T-cell (primary cell): ENCODE results near the gene ACYP2. TPM values are rescaled to one million over a fixed set of nuclear protein-coding genes. Genes with fewer than 3 reads are reported as not detected.
A peak's percentile ranks its signal among the peaks of the same experiment; 100 is the strongest.

Experiments
- ATAC-seq, 4 experiments: fragments of 200-7000 bp in 3 of 4; fragments of 150-1000 bp in 1 of 4; cut with Tn5 transposase; replicated peaks in 1 of 4; 1 replicate in 3 of 4; 2 replicates in 1 of 4; pipeline ENCODE4 v1.10.0; 2021; ENCODE audit warnings: moderate library complexity in 3 of 4, mild to moderate bottlenecking in 2 of 4, moderate number of reproducible peaks in 1 of 4
- CTCF ChIA-PET, 2 donors: fragments of 300-600 bp; sonication (Branson Sonifier 250); formaldehyde crosslinking; loops; one replicate each; lab custom pipeline; 2022; ENCODE audit warnings: antibody characterized with exemption in 2 of 2; lab: Charles Lee
- POLR2A ChIA-PET, 2 donors: fragments of 300-600 bp; sonication (Branson Sonifier 250); formaldehyde crosslinking; loops; one replicate each; lab custom pipeline; 2022; ENCODE audit warnings: antibody characterized with exemption in 2 of 2; lab: Charles Lee
- DNase-seq, 35 experiments: peaks; one replicate each; pipeline versions ENCODE4 v3.0.0 to v3.0.0-alpha.2; 2013 to 2023
- H3K27ac ChIP-seq: one replicate; pipeline ENCODE4 v1.5.1; 2013; ENCODE audit warnings: low read length
- H3K27me3 ChIP-seq, 2 experiments: replicated peaks in 1 of 2; 1 replicate in 1 of 2; 2 replicates in 1 of 2; pipeline versions ENCODE4 v1.6.1 to v1.7.0; 2013; ENCODE audit warnings: low read length in 1 of 2, mixed read lengths in 1 of 2; ENCODE audit not compliant: control insufficient read depth in 2 of 2, insufficient read depth in 2 of 2; ENCODE audit errors: extremely low read depth in 1 of 2
- H3K36me3 ChIP-seq, 2 donors: 1 replicate in 1 of 2; 2 replicates in 1 of 2; pipeline versions ENCODE4 v1.6.1 to v1.7.0; 2013; ENCODE audit warnings: low read length in 1 of 2; ENCODE audit not compliant: control insufficient read depth in 2 of 2, insufficient read depth in 1 of 2; ENCODE audit errors: extremely low read depth in 1 of 2
- H3K4me1 ChIP-seq, 2 experiments: 1 replicate in 1 of 2; 2 replicates in 1 of 2; pipeline versions ENCODE4 v1.6.1 to v1.7.0; 2013; ENCODE audit warnings: low read length in 2 of 2, mixed read lengths in 1 of 2; ENCODE audit not compliant: insufficient read depth in 2 of 2, control insufficient read depth in 1 of 2; ENCODE audit errors: extremely low read depth in 1 of 2
- H3K4me3 ChIP-seq, 2 donors: 1 replicate in 1 of 2; 2 replicates in 1 of 2; pipeline versions ENCODE4 v1.5.1 to v1.7.0; 2013; ENCODE audit warnings: mild to moderate bottlenecking in 2 of 2, low read length in 1 of 2, moderate library complexity in 1 of 2; ENCODE audit not compliant: control insufficient read depth in 1 of 2; ENCODE audit errors: extremely low read depth in 1 of 2
- H3K9me3 ChIP-seq: 2 replicates; pipeline ENCODE4 v1.7.0; 2013
- H3K27ac Mint-ChIP-seq, 2 donors: one replicate each; pipeline ENCODE4 v1.8.0; 2020 to 2021; ENCODE audit warnings: mild to moderate bottlenecking in 2 of 2, mixed read lengths in 2 of 2
- H3K27me3 Mint-ChIP-seq, 2 donors: one replicate each; pipeline ENCODE4 v1.8.0; 2021 to 2022; ENCODE audit warnings: mixed read lengths in 2 of 2
- H3K36me3 Mint-ChIP-seq: one replicate; pipeline ENCODE4 v1.8.0; 2021; ENCODE audit warnings: mixed read lengths
- H3K4me1 Mint-ChIP-seq, 3 donors: one replicate each; pipeline ENCODE4 v1.8.0; 2020 to 2022; ENCODE audit warnings: mixed read lengths in 3 of 3, mild to moderate bottlenecking in 1 of 3
- H3K4me3 Mint-ChIP-seq, 3 donors: one replicate each; pipeline ENCODE4 v1.8.0; 2020 to 2022; ENCODE audit warnings: mild to moderate bottlenecking in 3 of 3, mixed read lengths in 3 of 3, moderate library complexity in 3 of 3
- H3K9me3 Mint-ChIP-seq, 3 donors: one replicate each; pipeline ENCODE4 v1.8.0; 2020 to 2022; ENCODE audit warnings: mixed read lengths in 3 of 3
- WGBS: methylation state at CpG from one replicate; pipeline ENCODE4 v1.1.5; 2013; ENCODE audit warnings: missing lambda C conversion rate; ENCODE audit not compliant: insufficient coverage; 5-methylcytosine and 5-hydroxymethylcytosine counted together
- total RNA-seq, 35 experiments: library from RNA in 6 of 35; stranded (reverse) in 6 of 35; fragments of 120-200 nt in 1 of 35; gene quantifications; one replicate each; pipeline versions ENCODE4 v1.2.1 to v1.2.4 and lab custom pipeline; 2013 to 2026

Gene ACYP2
- total RNA-seq, 5 donors from 2014 or later (not counting 1 experiment from before 2014, with no cell fraction given): 13.8 to 18.8 (median 15.3) TPM

DNA sequence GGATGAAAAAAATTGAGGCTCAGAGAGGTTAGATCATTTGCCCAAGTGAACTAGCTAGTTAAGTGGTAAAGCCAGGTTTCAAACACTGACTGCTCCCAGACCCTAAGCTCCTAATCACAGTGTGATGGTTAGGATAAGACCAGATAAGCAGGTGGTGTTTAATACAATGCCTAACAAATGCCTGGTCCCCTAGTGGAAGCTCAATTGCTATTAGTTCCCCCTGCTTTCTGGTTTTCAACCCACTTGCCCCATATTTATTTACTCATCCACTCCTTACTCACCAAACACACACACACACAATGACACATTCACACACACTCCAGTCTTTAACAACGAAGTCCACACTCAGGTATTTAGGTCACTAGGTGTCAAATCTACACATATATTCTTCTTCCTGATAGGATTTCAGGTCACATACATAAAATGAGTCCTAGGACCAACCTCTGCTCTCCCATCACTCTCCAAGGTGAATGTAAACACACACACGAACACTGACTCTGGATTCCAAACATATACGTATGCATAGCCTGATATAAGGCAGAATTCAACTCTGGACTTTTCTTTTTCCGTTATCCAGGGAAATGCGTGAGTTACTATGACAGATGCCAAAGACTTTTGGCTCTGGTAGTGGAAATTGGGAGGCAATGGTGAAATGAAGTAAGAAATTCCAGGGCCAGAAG lies 214.2 kb downstream of the ACYP2 start:
- Mint-ChIP-seq H3K4me3 (peak overlapping the region; percentile 84 to 89 (median 85)), H3K36me3 (peaks cover 3% of the 10 kb centered on the region), H3K27ac (no peak overlapping the region), H3K27me3 (peaks cover 8 to 10% of the 10 kb centered on the region in 2 donors), H3K9me3 (peaks cover 0 to 5% (median 5%) of the 10 kb centered on the region in 3 donors), H3K4me1 (peaks cover 15 to 18% (median 17%) of the 10 kb centered on the region in 3 donors)
- Histone ChIP-seq H3K4me3 (peak overlapping the region in 1 of 2 donors; percentile 87), H3K27ac (no peak overlapping the region), H3K9me3 (no peaks in the 10 kb centered on the region), H3K36me3 (no peaks in the 10 kb centered on the region), H3K27me3 (peaks cover 0 to 20% of the 10 kb centered on the region in 2 experiments), H3K4me1 (peaks cover 0 to 15% of the 10 kb centered on the region in 2 experiments)
- CTCF ChIA-PET: no interaction called here
- ATAC-seq (no peak), DNase-seq (no peak)
- WGBS: 100% methylated on average over 5 of the region's 5 CpGs
- POLR2A ChIA-PET: interaction anchor here in 1 of 2 donors (0.6 kb wide), 1 partner anchor 894 kb away, joined by 3 read pairs; no protein-coding TSS in a partner anchor

DNA sequence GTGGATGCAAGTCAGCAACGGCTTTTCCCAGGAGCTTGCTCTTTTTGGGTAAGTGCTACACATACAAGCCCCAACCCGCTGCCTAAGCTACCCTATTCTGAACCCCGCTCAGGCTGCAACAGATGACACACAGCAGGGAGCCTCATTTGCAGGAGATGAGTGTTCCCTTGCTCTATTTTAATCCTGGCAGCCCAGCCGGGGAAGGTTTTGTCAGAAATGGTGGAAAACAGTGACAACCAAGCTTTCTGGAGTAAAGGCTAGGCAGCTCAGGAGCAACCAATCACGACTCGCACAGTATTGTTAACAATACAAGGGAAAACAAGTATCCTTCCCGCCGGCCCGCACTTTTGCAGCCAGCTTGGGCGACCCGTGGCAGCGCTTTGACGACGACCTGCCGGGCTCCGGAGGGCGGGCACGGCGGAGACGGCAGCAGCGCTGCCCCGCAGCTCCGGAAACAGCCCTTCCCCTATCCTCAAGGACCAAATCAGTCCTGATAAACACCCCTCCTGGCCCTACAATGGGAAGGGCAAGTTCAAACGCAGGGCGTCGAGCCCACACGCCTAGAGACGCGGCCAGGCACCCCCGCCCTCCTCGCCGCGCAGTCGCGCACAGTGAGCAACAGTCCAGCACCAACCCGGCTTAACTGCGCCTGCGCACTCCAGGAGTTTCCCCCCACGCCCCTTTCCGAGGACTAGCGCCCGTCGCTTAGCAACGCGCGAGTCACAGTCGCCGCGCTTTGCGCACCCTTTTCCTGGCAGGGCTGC lies 214.9 kb downstream of the ACYP2 start:
- peak; percentile 63 to 90 (median 78) for DNase-seq
- H3K36me3 ChIP-seq: no peaks in the 10 kb centered on the region
- H3K36me3 Mint-ChIP-seq: no peaks in the 10 kb centered on the region
- peaks cover 8 to 14% of the 10 kb centered on the region in 2 donors for H3K27me3 Mint-ChIP-seq
- no peak overlapping the region for H3K27ac ChIP-seq
- no peaks in the 10 kb centered on the region for H3K9me3 ChIP-seq
- ChIA-PET POLR2A (no interaction called here), CTCF (interaction anchor here in 1 of 2 donors (0.6 kb wide), 1 partner anchor 235 kb away, joined by 3 read pairs; no protein-coding TSS in a partner anchor)
- H3K27me3 ChIP-seq: peaks cover 0 to 20% of the 10 kb centered on the region in 2 experiments
- peaks cover 15 to 18% (median 17%) of the 10 kb centered on the region in 3 donors for H3K4me1 Mint-ChIP-seq
- peaks cover 0 to 15% of the 10 kb centered on the region in 2 experiments for H3K4me1 ChIP-seq
- WGBS: under 1% methylated on average over 35 of the region's 50 CpGs
- no peaks in the 10 kb centered on the region for H3K9me3 Mint-ChIP-seq
- H3K4me3 ChIP-seq: peak overlapping the region; percentile 60 to 87
- peak overlapping the region; percentile 84 to 89 (median 85) for H3K4me3 Mint-ChIP-seq
- ATAC-seq: peak; percentile 96 to 99 (median 98)
- peak overlapping the region; percentile 25 to 63 for H3K27ac Mint-ChIP-seq

DNA sequence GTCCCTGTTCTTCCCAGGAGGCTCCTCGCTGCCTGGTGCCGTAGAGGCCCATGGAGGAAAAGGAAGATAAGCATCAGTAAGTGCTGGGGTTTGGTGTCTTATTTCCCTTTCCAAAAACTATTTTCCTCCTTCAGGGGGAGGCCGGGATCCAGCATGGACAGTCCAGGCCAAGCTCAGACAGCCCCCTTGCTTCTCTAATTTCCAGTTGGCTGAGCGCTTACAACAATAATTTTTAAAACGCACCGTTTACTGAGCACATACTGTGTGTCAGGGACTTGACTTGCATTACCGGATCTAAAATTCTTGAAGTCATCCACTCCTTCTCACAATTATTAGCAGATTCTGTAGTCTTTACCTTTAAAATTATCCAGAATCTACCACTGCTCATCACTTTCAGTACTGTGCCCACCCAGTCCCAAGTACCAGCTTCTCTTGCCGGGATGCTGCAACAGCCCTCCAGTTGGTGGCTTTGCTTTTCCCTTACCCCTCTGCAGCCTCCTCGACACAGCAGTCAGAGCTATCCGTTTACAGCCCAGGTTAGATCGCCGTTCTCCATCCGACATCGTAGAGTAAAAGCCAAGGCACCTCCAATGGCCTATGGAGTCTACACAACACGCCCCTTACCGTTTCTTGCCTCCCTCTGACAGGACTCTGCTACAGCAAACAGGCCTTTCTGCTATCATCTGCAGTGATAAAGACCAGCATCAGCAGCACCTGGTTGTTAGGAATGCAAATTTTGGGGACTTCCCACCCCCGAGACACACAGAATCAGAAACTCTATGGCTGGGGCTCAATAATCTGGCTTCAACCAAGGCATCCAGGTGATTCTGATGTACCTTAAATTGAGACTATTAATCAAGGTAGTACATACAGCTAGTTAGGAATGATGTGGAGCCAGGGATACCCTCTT lies 215.8 kb downstream of the ACYP2 start:
- DNase-seq: no peak
- CTCF ChIA-PET: interaction anchor here in 1 of 2 donors (0.6 kb wide), 1 partner anchor 235 kb away, joined by 3 read pairs; no protein-coding TSS in a partner anchor
- no peaks in the 10 kb centered on the region for H3K36me3 Mint-ChIP-seq

DNA sequence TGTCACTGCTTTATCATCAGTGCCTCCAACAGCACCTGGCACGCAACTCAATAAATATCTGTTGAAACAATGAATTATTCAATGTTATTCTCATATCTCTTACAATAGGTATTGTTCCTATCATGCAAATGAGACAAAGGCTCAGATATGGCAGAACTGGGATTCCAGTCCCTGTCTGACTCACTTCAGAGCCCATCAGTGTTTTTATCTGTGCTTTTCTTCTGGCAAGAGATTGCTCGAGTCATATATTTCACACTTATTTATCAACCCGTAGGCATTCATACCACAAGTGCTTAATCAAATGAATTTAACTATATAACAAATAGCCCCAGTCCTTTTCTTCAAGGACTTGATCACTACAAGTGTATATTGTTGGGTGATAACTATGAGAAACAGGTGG lies 217.0 kb downstream of the ACYP2 start:
- Mint-ChIP-seq H3K9me3 (no peaks in the 10 kb centered on the region), H3K36me3 (no peaks in the 10 kb centered on the region), H3K4me1 (peaks cover 15 to 18% (median 17%) of the 10 kb centered on the region in 3 donors), H3K4me3 (peak overlapping the region in 1 of 3 donors; percentile 5), H3K27me3 (peaks cover 8 to 14% of the 10 kb centered on the region in 2 donors), H3K27ac (no peak overlapping the region)
- ChIA-PET POLR2A (no interaction called here), CTCF (no interaction called here)
- DNase-seq (no peak), ATAC-seq (no peak)
- Histone ChIP-seq H3K4me1 (peaks cover 0 to 15% of the 10 kb centered on the region in 2 experiments), H3K9me3 (no peaks in the 10 kb centered on the region), H3K27ac (no peak overlapping the region), H3K36me3 (no peaks in the 10 kb centered on the region), H3K27me3 (peaks cover 0 to 20% of the 10 kb centered on the region in 2 experiments), H3K4me3 (no peak overlapping the region)
- WGBS: no CpG with 5 or more reads among the region's 3 CpGs

More for the DNA sequence above, 215.8 kb downstream of the ACYP2 start:
- POLR2A ChIA-PET: no interaction called here
- Mint-ChIP-seq H3K4me1 (peaks cover 15 to 18% (median 17%) of the 10 kb centered on the region in 3 donors), H3K9me3 (no peaks in the 10 kb centered on the region), H3K27me3 (peaks cover 8 to 14% of the 10 kb centered on the region in 2 donors), H3K4me3 (peak overlapping the region; percentile 84 to 89 (median 85)), H3K27ac (peak overlapping the region; percentile 25 to 63)
- Histone ChIP-seq H3K27me3 (peaks cover 0 to 20% of the 10 kb centered on the region in 2 experiments), H3K9me3 (no peaks in the 10 kb centered on the region), H3K4me3 (peak overlapping the region; percentile 60 to 87), H3K36me3 (no peaks in the 10 kb centered on the region), H3K4me1 (peaks cover 0 to 15% of the 10 kb centered on the region in 2 experiments), H3K27ac (no peak overlapping the region)
- 74% methylated on average over 13 of the region's 17 CpGs for WGBS
- ATAC-seq: peak in 1 of 4 experiments; percentile 10

- H3K9me3 Mint-ChIP-seq: no peaks in the 10 kb centered on the region
- CTCF ChIA-PET: interaction anchor here (0.6 to 0.8 kb wide), 4 partner anchors 13 to 642 kb away, joined by 3 to 4 read pairs (median 4); no protein-coding TSS in a partner anchor
- peaks cover 2 to 4% (median 3%) of the 10 kb centered on the region in 3 donors for H3K4me1 Mint-ChIP-seq
- H3K27me3 Mint-ChIP-seq: peaks cover 15 to 17% of the 10 kb centered on the region in 2 donors
- H3K36me3 Mint-ChIP-seq: no peaks in the 10 kb centered on the region
- no peak overlapping the region for H3K27ac Mint-ChIP-seq
- no peak overlapping the region for H3K27ac ChIP-seq
- no peak overlapping the region for H3K4me3 Mint-ChIP-seq
- no peaks in the 10 kb centered on the region for H3K36me3 ChIP-seq
- H3K4me3 ChIP-seq: no peak overlapping the region
- WGBS: no CpG with 5 or more reads among the region's 1 CpG
- H3K27me3 ChIP-seq: peaks cover 0 to 11% of the 10 kb centered on the region in 2 experiments
- H3K4me1 ChIP-seq: peaks cover 0 to under 1% of the 10 kb centered on the region in 2 experiments
- POLR2A ChIA-PET: interaction anchor here in 1 of 2 donors (0.5 kb wide), 1 partner anchor 298 kb away, joined by 3 read pairs; no protein-coding TSS in a partner anchor
- no peaks in the 10 kb centered on the region for H3K9me3 ChIP-seq
- no peak for DNase-seq
- no peak for ATAC-seq
Measured at GRCh38 chr2:54336136-54336976, 220.9 kb downstream of the ACYP2 start.
